Gastrocnemius medialis (tissue), 4 donors: ENCODE data around the gene RPS6KA2.

ENCODE experiments used
- POLR2A ChIP-seq, 2 donors: fragments of 450-650 bp; IDR thresholded peaks; one replicate each; pipeline ENCODE4 v1.6.1; 2017; ENCODE audit warnings: antibody characterized with exemption in 2 of 2, mild to moderate bottlenecking in 2 of 2, moderate library complexity in 2 of 2
- TF ChIP-seq, protein P1 (sequence below), 5 experiments: fragments of 450-650 bp in 3 of 5; fragments of 200-600 bp in 2 of 5; sonication (generic) in 2 of 5; IDR thresholded peaks in 4 of 5; conservative IDR thresholded peaks in 1 of 5; 1 replicate in 4 of 5; 2 replicates in 1 of 5; pipeline ENCODE4 v1.5.1; 2016 to 2019; ENCODE audit warnings: antibody characterized with exemption in 5 of 5, mild to moderate bottlenecking in 3 of 5, moderate library complexity in 3 of 5

GRCh38 chr6:166648846-166649245 lies 21.8 kb upstream of the RPS6KA2 start:
- TF ChIP-seq, protein P1, sequence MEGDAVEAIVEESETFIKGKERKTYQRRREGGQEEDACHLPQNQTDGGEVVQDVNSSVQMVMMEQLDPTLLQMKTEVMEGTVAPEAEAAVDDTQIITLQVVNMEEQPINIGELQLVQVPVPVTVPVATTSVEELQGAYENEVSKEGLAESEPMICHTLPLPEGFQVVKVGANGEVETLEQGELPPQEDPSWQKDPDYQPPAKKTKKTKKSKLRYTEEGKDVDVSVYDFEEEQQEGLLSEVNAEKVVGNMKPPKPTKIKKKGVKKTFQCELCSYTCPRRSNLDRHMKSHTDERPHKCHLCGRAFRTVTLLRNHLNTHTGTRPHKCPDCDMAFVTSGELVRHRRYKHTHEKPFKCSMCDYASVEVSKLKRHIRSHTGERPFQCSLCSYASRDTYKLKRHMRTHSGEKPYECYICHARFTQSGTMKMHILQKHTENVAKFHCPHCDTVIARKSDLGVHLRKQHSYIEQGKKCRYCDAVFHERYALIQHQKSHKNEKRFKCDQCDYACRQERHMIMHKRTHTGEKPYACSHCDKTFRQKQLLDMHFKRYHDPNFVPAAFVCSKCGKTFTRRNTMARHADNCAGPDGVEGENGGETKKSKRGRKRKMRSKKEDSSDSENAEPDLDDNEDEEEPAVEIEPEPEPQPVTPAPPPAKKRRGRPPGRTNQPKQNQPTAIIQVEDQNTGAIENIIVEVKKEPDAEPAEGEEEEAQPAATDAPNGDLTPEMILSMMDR (IDR thresholded peaks at IDR 0.05 in 4 of 5, conservative IDR thresholded peaks at IDR 0.05 in 1 of 5): no peak
- no peak for TF ChIP-seq POLR2A (IDR thresholded peaks at IDR 0.05)
